HG03060 (cell line): ENCODE results near the gene TAF1.
"Not testable (repeated sequence)": the region's sequence is repeated elsewhere in the genome, so short reads cannot be mapped to it uniquely, and the experiment has no call there.

Experiments
- ATAC-seq: cut with Tn5 transposase; IDR thresholded peaks from one replicate; pipeline ENCODE4 v1.9.1; 2021; ENCODE audit warnings: low read depth, moderate number of reproducible peaks; ENCODE audit not compliant: unreplicated experiment

The TAF1 gene

GRCh38 chrX:71365875-71366673 is at the start of gene TAF1:
TSS of gene TAF1 (plus strand) at chrX:71366357. CDS start at chrX:71366375, 18 bp downstream.
- ATAC-seq = peak; percentile 85

- not testable (repeated sequence) for ATAC-seq
Observed at GRCh38 chrX:71316959-71317358, 49.2 kb upstream of the TAF1 start.

GRCh38 chrX:71320126-71320525 is 46.0 kb upstream of the TAF1 start:
- no peak for ATAC-seq

- no peak for ATAC-seq
Observed at GRCh38 chrX:71321731-71322130, 44.4 kb upstream of the TAF1 start.

GRCh38 chrX:71324452-71324851 is 41.7 kb upstream of the TAF1 start:
- not testable (repeated sequence) for ATAC-seq

GRCh38 chrX:71326394-71326793 is 39.8 kb upstream of the TAF1 start:
- no peak for ATAC-seq

GRCh38 chrX:71349151-71349665 is 16.9 kb upstream of the TAF1 start:
- not testable (repeated sequence) for ATAC-seq

GRCh38 chrX:71349867-71350266 is 16.3 kb upstream of the TAF1 start:
- not testable (repeated sequence) for ATAC-seq

- not testable (repeated sequence) for ATAC-seq
Observed at GRCh38 chrX:71352439-71352838, 13.7 kb upstream of the TAF1 start.

GRCh38 chrX:71364221-71364620 is 1.9 kb upstream of the TAF1 start:
- ATAC-seq = no peak

- ATAC-seq = peak; percentile 3
Observed at GRCh38 chrX:71365356-71365874, 742 bp upstream of the TAF1 start.

GRCh38 chrX:71366674-71367256 is 608 bp downstream of the TAF1 start:
- ATAC-seq = no peak

- no peak for ATAC-seq
Observed at GRCh38 chrX:71367396-71367795, 1.2 kb downstream of the TAF1 start.

GRCh38 chrX:71372388-71372787 is 6.2 kb downstream of the TAF1 start:
- ATAC-seq = no peak

- no peak for ATAC-seq
Observed at GRCh38 chrX:71378732-71379131, 12.6 kb downstream of the TAF1 start.

GRCh38 chrX:71391725-71392124 is 25.6 kb downstream of the TAF1 start:
- ATAC-seq = not testable (repeated sequence)

GRCh38 chrX:71393919-71394318 is 27.8 kb downstream of the TAF1 start:
- ATAC-seq = no peak

GRCh38 chrX:71396576-71396975 is 30.4 kb downstream of the TAF1 start:
- no peak for ATAC-seq

GRCh38 chrX:71400710-71401109 is 34.6 kb downstream of the TAF1 start:
- no peak for ATAC-seq

- not testable (repeated sequence) for ATAC-seq
Observed at GRCh38 chrX:71416260-71416659, 50.1 kb downstream of the TAF1 start.

GRCh38 chrX:71420686-71421085 is 54.5 kb downstream of the TAF1 start:
- ATAC-seq = no peak

GRCh38 chrX:71432733-71433132 is 66.6 kb downstream of the TAF1 start:
- no peak for ATAC-seq
